Stimulated activated naive CD8-positive, alpha-beta T cell treated with anti-CD3 and anti-CD28 coated beads, Interleukin-15, Interleukin-2, amounts not matched to agents 100 ng/mL and 50 ng/mL, for 24 hours (primary cell): ENCODE measurements around the gene ZNF521.
"Not testable (repeated sequence)": the region's sequence is repeated elsewhere in the genome, so short reads cannot be mapped to it uniquely, and the experiment has no call there.

ENCODE experiments used
- H3K27ac Mint-ChIP-seq: one replicate; pipeline ENCODE4 v1.8.0; 2021; ENCODE audit warnings: mild to moderate bottlenecking, mixed read lengths
- H3K27me3 Mint-ChIP-seq: one replicate; pipeline ENCODE4 v1.8.0; 2021; ENCODE audit warnings: mixed read lengths
- H3K36me3 Mint-ChIP-seq: one replicate; pipeline ENCODE4 v1.8.0; 2021; ENCODE audit warnings: low read depth, mixed read lengths
- H3K4me1 Mint-ChIP-seq: one replicate; pipeline ENCODE4 v1.8.0; 2021; ENCODE audit warnings: low read depth, mixed read lengths
- H3K4me3 Mint-ChIP-seq: one replicate; pipeline ENCODE4 v1.8.0; 2021; ENCODE audit warnings: mild to moderate bottlenecking, mixed read lengths
- H3K9me3 Mint-ChIP-seq: one replicate; pipeline ENCODE4 v1.8.0; 2021; ENCODE audit warnings: mixed read lengths

Gene ZNF521

DNA sequence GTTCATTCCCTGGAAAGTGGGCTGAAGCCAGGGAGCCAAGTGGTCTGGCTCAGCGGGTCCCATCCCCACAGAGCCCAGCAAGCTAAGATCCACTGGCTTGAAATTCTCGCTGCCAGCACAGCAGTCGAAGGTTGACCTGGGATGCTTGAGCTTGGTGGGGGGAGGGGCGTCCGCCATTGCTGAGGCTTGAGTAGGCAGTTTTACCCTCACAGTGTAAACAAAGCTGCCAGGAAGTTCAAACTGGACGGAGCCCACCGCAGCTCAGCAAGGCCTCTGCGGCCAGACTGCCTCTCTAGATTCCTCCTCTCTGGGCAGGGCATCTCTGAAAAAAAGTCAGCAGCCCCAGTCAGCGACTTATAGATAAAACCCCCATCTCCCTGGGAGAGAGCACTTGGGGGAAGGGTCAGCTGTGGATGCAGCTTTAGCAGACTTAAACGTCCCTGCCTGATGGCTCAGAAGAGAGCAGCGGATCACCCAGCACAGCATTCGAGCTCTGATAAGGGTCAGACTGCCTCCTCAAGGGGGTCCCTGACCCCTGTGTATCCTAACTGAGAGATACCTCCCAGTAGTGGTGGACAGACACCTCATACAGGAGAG lies 84.9 kb downstream of the ZNF521 start:
- H3K36me3 Mint-ChIP-seq, result not testable (repeated sequence)

DNA sequence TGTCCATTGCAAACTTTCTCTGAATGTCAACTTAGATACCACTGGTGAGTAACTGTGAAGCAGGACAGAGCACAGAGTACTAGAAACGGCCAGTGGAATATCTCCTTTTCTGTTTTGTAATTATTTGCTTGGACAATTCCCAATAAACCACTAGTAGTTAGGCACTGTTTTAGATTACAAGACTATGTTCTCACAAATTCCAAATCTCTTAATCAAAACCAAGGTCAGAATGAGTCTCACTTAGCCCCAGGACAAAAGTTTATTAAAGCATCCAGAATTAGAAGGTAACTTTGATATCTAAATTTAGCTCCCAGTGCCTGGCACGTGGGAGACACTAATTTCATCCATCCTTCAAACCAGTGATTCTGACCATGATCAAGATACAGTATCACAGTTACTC lies 89.0 kb downstream of the ZNF521 start:
- Mint-ChIP-seq H3K27me3 (peaks cover 7% of the 10 kb centered on the region), H3K4me1 (no peaks in the 10 kb centered on the region), H3K4me3 (no peak overlapping the region), H3K27ac (no peak overlapping the region), H3K9me3 (peaks cover 3% of the 10 kb centered on the region), H3K36me3 (no peaks in the 10 kb centered on the region)

More for the DNA sequence above, 84.9 kb downstream of the ZNF521 start:
- H3K27me3 Mint-ChIP-seq, H3K27ac Mint-ChIP-seq, H3K9me3 Mint-ChIP-seq, H3K4me1 Mint-ChIP-seq, H3K4me3 Mint-ChIP-seq: not testable (repeated sequence)

DNA sequence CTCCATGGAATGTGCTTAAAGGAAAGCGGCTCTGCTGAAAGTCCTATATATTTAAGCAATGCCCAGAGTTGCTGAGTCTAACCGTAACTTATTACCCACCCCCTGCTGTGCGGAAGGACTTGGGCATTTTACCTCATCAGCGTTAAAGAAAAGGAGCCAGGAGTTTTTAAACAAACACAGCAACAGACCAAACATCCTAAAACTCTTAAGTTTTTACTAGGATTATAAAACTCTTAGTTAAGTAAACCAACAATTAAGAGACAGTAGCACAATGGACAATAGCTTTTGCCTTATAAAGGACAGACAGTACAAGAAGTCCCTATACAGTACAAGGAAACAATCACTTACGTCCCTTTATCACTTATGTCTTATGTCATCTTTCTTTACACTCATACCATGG lies 90.2 kb downstream of the ZNF521 start:
- no peaks in the 10 kb centered on the region for H3K36me3 Mint-ChIP-seq
- H3K4me3 Mint-ChIP-seq, result no peak overlapping the region
- H3K9me3 Mint-ChIP-seq, result peaks cover 3% of the 10 kb centered on the region

DNA sequence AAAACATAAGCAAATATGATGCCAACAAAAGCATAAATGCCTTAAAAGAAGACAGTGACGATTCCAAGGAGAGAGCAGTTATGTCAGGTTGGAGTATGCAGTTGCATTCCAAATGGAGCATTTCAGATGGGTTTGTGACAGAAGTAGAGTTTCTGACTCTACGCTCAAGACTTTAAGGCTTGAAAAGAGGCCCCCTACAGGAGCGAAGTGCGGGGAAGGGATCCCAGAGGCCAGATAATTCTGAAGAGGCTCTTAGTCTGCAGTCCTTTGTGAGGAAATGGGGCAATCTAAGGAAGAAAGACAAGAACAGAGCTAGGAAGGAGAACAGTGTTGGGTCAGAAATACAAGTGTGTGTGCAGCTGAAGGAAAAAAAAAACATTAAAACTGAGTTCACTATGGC lies 95.5 kb downstream of the ZNF521 start:
- H3K4me1 Mint-ChIP-seq, result no peaks in the 10 kb centered on the region
- no peak overlapping the region for H3K4me3 Mint-ChIP-seq
- no peak overlapping the region for H3K27ac Mint-ChIP-seq
- H3K9me3 Mint-ChIP-seq, result peaks cover 3% of the 10 kb centered on the region
- no peaks in the 10 kb centered on the region for H3K36me3 Mint-ChIP-seq
- no peaks in the 10 kb centered on the region for H3K27me3 Mint-ChIP-seq

More for the DNA sequence above, 90.2 kb downstream of the ZNF521 start:
- peaks cover 7% of the 10 kb centered on the region for H3K27me3 Mint-ChIP-seq
- H3K4me1 Mint-ChIP-seq, result no peaks in the 10 kb centered on the region
- H3K27ac Mint-ChIP-seq, result no peak overlapping the region

DNA sequence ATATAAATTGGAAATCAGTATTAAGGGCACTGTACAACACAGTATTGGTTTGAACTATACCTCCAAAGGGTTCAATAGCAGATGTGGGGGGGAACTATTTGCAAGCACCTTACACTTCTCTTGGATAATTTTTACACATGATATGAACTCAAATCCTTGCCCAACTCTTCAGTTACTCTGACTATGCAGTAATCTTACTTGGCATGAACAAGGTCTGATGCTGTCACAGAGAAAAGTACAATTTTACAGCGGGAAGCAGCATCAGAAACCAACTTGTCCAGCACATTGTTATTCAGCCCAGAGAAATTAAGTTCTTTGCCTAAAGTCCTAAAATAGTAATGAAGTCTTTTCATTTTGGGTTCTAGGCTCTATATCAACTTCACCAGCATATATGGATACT lies 98.2 kb downstream of the ZNF521 start:
- Mint-ChIP-seq H3K4me1 (no peaks in the 10 kb centered on the region), H3K36me3 (no peaks in the 10 kb centered on the region), H3K27me3 (no peaks in the 10 kb centered on the region), H3K27ac (no peak overlapping the region), H3K4me3 (no peak overlapping the region), H3K9me3 (no peaks in the 10 kb centered on the region)

DNA sequence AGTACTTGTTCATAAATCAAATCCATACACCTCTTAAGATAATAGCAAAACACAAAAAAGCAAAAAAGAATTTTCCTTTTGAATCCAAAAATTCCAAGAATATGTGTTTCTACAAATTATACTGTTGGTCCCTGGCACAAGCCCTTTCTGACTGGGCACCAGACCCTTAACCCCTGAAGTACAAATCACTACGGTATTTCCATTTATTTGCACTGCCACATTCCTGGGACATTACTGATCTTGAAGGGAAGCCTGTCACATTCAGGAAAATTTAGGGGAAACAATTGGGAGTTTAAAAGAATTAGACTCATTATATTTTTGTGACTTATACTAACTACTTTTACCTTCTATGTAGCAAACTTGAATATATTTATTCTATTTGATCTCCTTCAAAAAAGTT lies 98.8 kb downstream of the ZNF521 start:
- Mint-ChIP-seq H3K9me3 (no peaks in the 10 kb centered on the region), H3K4me1 (no peaks in the 10 kb centered on the region), H3K27ac (no peak overlapping the region), H3K4me3 (no peak overlapping the region), H3K27me3 (no peaks in the 10 kb centered on the region), H3K36me3 (no peaks in the 10 kb centered on the region)

DNA sequence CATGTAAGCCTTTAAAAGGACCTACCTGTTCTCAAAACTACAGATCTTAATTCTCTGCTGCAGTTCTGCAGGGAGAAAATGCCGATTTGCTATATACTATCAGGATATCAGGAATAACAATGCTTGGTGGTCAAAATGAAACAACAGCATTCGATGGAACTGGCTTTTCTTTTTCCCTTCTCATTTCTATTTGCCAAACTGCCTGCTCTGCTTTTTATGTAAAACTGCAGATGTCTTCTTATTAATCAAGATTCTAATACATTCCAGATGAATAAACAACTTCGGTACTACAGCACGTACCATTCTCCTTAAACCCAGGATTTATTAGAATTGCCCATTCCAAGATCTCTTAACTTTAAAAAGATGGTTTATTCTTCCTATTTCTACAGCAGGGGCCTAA lies 100.9 kb downstream of the ZNF521 start:
- no peaks in the 10 kb centered on the region for H3K4me1 Mint-ChIP-seq
- no peaks in the 10 kb centered on the region for H3K9me3 Mint-ChIP-seq
- H3K27ac Mint-ChIP-seq, result no peak overlapping the region
- no peaks in the 10 kb centered on the region for H3K27me3 Mint-ChIP-seq
- H3K36me3 Mint-ChIP-seq, result no peaks in the 10 kb centered on the region
- no peak overlapping the region for H3K4me3 Mint-ChIP-seq

DNA sequence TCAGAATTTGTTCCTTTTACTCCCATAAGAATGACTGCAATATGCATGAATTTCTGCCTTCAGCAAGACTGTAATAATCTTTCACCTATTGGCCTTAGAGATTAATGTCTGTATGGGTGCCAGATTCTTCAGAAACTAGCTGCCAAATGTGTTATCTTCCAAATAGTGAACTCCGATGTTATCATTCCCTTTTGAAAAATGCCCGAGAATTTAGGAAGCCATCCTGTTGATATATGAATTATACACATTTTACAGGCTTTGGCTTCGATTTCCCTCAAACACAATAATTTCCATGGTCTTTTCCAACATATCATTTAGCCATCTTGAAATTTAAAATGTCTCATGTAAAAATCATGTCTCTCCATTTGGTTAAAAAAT lies 101.5 kb downstream of the ZNF521 start:
- Mint-ChIP-seq H3K27me3 (no peaks in the 10 kb centered on the region), H3K27ac (no peak overlapping the region), H3K4me3 (no peak overlapping the region), H3K36me3 (no peaks in the 10 kb centered on the region), H3K9me3 (no peaks in the 10 kb centered on the region), H3K4me1 (no peaks in the 10 kb centered on the region)

DNA sequence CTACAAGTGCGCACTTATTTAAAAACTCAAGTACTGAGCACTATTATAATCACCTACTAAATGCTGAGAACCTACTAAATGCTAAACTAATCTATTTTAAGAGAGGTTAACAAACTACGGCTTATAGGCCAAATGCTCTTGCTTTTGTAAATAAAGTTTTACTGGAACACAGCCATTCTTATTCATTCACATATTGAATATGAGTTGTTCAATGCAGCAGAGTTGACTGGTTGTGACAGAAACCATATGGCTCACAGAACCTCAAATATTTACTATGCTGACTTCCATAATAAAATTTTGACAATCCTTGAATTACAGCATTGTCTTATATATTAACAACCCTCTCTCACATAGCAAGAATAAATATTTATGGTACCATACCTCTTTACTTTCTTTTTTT lies 103.2 kb downstream of the ZNF521 start:
- H3K36me3 Mint-ChIP-seq, result no peaks in the 10 kb centered on the region
- no peak overlapping the region for H3K27ac Mint-ChIP-seq
- no peaks in the 10 kb centered on the region for H3K4me1 Mint-ChIP-seq
- no peak overlapping the region for H3K4me3 Mint-ChIP-seq
- no peaks in the 10 kb centered on the region for H3K27me3 Mint-ChIP-seq
- H3K9me3 Mint-ChIP-seq, result no peaks in the 10 kb centered on the region

DNA sequence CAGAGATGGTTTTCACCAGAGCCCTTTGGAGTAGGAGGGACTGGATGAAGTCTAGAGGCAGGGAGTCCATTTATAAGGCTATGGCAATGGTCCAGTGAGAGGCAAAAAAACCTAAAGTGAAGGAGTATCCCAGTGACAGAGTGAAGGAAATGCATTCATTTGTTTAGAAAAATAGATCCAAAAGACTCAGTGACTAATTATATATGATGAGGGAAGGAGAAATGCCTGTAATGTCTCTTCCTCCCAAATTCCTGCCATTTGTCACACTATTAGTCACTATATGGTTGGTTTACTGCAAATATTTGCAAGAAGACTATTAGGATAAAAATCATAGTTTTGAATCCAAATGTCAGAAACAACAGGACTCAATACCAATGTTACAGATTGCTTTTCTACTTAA lies 104.2 kb downstream of the ZNF521 start:
- no peak overlapping the region for H3K4me3 Mint-ChIP-seq
- H3K9me3 Mint-ChIP-seq, result no peaks in the 10 kb centered on the region
- H3K4me1 Mint-ChIP-seq, result no peaks in the 10 kb centered on the region
- H3K27me3 Mint-ChIP-seq, result no peaks in the 10 kb centered on the region
- no peak overlapping the region for H3K27ac Mint-ChIP-seq
- H3K36me3 Mint-ChIP-seq, result no peaks in the 10 kb centered on the region

DNA sequence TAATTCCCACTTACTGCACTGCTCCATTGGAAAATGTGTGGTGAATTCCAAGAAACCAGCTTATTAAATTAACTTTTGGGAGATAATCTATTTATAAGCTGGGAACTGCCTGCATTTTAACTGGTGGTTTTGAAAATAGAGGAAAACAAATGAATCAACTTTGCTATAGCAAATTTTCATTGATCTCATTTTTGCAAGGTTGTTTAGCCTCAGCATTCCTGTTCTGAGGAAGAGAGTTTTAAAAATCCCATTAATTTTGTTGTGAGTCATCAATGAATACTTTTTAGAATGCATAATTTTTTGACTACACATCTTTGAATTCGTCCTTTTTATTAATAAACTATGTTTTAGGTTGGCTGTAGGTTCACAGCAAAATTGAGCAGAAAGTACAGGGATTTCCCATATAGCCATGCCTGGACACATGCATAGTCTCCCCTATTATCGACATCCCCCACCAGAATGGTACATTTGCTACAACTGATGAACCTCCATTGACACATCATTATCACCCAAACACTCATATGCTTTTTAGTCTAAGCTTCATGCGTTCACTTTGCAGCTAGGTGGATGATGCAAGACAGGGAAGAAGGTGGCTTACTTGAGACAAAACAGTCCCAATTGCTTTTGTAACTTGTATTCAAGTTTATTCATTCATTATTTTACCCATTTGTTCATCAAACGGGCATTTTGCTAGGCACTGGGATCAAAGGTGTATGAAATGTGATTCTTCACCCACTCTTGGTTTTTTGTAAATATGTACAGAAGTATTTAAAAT lies 106.9 kb downstream of the ZNF521 start:
- H3K36me3 Mint-ChIP-seq, result no peaks in the 10 kb centered on the region
- no peaks in the 10 kb centered on the region for H3K4me1 Mint-ChIP-seq
- H3K27me3 Mint-ChIP-seq, result no peaks in the 10 kb centered on the region
- no peak overlapping the region for H3K4me3 Mint-ChIP-seq
- H3K27ac Mint-ChIP-seq, result no peak overlapping the region
- no peaks in the 10 kb centered on the region for H3K9me3 Mint-ChIP-seq

DNA sequence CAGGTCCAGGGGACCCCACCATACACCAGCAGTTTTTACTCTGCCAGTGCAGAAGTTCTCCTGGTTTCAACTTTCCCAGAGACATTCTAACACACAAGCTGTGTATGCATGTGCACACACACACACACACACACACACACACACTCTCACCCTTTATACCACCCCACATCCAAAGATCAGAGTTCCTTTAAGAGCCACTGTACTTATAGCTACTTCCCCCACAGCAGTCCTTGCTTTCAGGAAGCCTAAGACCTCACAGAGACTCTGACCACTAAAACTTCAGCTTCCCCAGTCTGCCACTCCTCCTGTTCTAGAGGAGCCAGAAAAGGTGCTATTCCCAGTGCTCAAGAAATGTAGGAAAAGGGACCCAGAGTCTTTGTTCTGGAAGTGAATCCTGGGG lies 107.8 kb downstream of the ZNF521 start:
- H3K27me3 Mint-ChIP-seq, result no peaks in the 10 kb centered on the region
- no peaks in the 10 kb centered on the region for H3K36me3 Mint-ChIP-seq
- H3K27ac Mint-ChIP-seq, result no peak overlapping the region
- H3K4me1 Mint-ChIP-seq, result no peaks in the 10 kb centered on the region
- H3K4me3 Mint-ChIP-seq, result no peak overlapping the region
- no peaks in the 10 kb centered on the region for H3K9me3 Mint-ChIP-seq

DNA sequence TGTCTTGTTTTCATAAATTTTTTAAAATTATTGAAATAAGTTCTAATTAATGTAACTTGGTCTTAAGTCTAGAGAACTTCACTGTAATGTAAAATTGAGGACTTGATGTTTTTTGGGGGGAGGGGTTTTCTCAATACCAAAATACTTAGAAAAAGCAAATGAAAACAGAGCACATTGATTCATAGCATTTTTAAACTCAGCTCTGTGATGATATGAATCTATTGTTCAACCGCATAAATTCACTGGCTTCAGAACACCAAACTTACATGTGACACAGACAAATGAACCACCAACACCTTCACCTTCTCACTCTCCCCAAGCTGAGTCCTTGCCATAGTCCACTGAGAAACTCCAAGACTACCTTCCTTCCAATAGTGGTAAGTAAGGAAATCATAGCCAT lies 108.2 kb downstream of the ZNF521 start:
- H3K27ac Mint-ChIP-seq, result no peak overlapping the region
- no peaks in the 10 kb centered on the region for H3K27me3 Mint-ChIP-seq
- no peak overlapping the region for H3K4me3 Mint-ChIP-seq
- no peaks in the 10 kb centered on the region for H3K36me3 Mint-ChIP-seq
- H3K9me3 Mint-ChIP-seq, result no peaks in the 10 kb centered on the region
- H3K4me1 Mint-ChIP-seq, result no peaks in the 10 kb centered on the region

DNA sequence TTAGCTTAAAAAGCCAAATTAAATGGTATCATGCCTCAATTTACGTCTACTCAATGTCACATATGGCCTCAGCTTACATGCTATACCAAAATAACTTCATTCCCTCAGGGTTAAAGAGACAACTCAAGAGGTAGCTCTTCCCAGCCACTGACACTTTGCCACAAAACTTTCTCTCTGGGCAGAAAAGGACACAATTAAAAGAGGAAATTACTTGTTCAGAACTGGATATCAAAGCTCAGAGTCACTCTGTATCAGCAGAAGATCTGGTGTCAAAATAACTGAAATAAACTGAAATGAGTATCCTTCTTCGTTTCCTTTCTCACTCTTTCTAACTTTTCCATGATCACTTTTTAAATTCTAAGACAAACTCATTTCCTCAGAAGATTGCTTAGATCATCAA lies 108.7 kb downstream of the ZNF521 start:
- Mint-ChIP-seq H3K27ac (no peak overlapping the region), H3K4me1 (no peaks in the 10 kb centered on the region), H3K36me3 (no peaks in the 10 kb centered on the region), H3K4me3 (no peak overlapping the region), H3K27me3 (no peaks in the 10 kb centered on the region), H3K9me3 (no peaks in the 10 kb centered on the region)

DNA sequence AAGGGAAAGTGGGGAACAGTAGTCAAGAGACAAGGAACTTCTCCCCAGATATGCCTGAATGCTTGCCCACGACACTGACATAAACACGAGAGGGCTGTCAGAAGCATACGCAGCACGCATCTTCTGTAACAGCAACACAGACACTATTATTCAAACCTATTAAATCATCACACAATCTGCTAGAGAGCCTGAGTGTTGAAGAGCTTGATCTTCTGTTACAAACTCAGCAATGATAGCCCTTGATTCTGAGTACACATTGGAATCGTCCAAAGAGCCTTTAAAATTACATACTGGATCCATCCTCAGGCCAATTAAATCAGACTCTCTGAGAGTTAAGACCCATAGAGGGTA lies 111.6 kb downstream of the ZNF521 start:
- Mint-ChIP-seq H3K27me3 (no peaks in the 10 kb centered on the region), H3K4me3 (no peak overlapping the region)

More for the DNA sequence above, 111.6 kb downstream of the ZNF521 start:
- Mint-ChIP-seq H3K36me3 (no peaks in the 10 kb centered on the region), H3K9me3 (no peaks in the 10 kb centered on the region), H3K4me1 (no peaks in the 10 kb centered on the region), H3K27ac (no peak overlapping the region)
